Smooth muscle cell of the brain vasculature (primary cell): ENCODE measurements around the gene MTREX.
"Not testable (repeated sequence)": the region's sequence is repeated elsewhere in the genome, so short reads cannot be mapped to it uniquely, and the experiment has no call there.

ENCODE experiments used
- DNase-seq: peaks from one replicate; pipeline ENCODE4 v3.0.0-alpha.2; 2012; ENCODE audit warnings: low read depth, low spot score

Gene MTREX

GRCh38 chr5:55307383-55308253, at the start of gene MTREX, which contains the start of gene DHX29:
MTREX (plus strand) TSS chr5:55307989; CDS start chr5:55308014, 25 bp downstream.
DHX29 (minus strand) TSS chr5:55307694; CDS start chr5:55307573, 121 bp downstream.
- DNase-seq = peak; percentile 84

GRCh38 chr5:55258339-55258738, 49.5 kb upstream of the MTREX start:
- no peak for DNase-seq

- no peak for DNase-seq
Measured at GRCh38 chr5:55276771-55277170, 31.0 kb upstream of the MTREX start.

GRCh38 chr5:55278778-55279177, 29.0 kb upstream of the MTREX start:
- DNase-seq = no peak

DNA sequence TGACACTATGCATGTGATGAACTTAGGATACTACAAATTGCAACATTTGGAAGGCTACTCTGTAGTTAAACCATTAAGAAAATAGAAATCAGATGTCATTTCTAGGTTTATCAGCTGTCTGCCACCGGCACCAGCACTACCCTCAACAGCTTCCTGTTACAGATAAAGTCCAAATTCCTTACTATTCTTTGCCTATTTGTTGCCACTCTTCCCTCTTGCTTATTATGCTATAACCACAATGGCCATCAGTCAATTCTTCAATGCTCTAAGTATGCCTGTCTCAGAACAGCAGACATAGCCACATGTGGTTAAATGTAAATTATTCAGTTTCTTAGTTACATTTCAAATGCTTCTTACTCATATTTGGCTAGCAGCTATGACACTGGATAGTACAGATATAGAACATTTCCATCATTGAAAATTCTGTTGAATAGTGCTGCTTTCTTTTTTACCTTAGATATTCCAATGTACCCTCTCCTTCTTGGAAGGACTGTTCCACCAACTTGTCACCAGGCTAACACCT, 21.3 kb upstream of the MTREX start:
- no peak for DNase-seq

- DNase-seq = no peak
Measured at GRCh38 chr5:55289808-55290207, 18.0 kb upstream of the MTREX start.

DNA sequence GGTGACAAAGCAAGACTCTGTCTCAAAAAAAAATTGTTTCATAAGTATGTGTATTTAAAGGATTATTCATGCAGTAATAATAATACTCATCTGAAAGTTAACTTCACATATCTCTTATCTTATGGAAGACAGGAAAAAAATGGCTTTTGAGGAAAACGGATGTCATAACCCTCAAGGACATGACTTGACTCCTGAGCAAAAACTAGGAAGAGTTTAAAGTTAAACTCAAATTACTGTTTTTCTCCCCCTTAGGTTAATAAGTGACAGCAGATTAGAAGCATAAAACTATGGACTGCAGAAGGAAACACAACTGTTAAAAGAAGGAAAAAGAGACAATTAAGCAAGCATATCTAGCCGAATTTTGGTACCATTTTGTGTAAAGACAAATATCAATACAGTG, 16.8 kb upstream of the MTREX start:
- DNase-seq = no peak

- no peak for DNase-seq
Measured at GRCh38 chr5:55294935-55295334, 12.9 kb upstream of the MTREX start.

- DNase-seq = no peak
Measured at GRCh38 chr5:55300890-55301289, 6.9 kb upstream of the MTREX start.

GRCh38 chr5:55303238-55303690, 4.5 kb upstream of the MTREX start:
- no peak for DNase-seq

DNA sequence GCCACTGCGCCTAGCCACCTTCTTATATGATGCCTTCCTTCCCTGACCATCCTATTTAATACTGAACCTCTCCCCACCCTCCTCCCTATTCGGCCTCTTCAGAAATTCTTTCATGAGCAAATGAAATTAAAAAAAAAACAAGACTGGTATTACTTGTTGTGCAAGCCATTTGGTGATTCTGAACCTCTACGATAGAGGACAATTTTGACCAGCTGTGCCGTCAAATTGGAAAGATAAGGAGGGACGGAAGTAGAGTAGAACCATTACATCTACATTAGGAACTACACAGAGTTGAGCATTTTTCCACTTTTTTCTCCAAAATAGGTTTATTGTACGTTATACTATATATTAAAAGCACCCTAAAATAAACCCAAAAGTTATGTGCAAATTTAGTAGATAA, 3.2 kb upstream of the MTREX start:
- DNase-seq = no peak

DNA sequence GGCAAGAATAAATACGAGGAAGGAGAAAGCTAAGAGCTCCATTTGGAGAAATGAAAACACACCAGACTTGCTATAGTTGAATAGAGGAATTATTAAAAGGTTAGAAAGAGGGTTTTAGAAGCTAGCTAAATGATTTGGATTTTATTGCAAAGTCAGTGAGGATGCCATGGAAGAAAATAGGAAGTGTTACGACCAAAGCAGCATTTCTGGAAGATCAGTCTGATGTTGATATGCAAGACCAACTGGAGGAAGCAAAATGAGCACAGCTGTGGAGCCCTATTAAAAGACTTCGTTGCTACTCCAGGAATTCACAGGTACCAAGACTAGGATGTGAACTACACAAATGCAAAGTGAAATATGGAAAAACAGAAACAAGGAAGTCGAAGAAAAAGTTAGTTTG, 2.4 kb upstream of the MTREX start:
- DNase-seq = no peak

- no peak for DNase-seq
Measured at GRCh38 chr5:55306641-55307382, 977 bp upstream of the MTREX start.

- no peak for DNase-seq
Measured at GRCh38 chr5:55308254-55308836, 556 bp downstream of the MTREX start.

DNA sequence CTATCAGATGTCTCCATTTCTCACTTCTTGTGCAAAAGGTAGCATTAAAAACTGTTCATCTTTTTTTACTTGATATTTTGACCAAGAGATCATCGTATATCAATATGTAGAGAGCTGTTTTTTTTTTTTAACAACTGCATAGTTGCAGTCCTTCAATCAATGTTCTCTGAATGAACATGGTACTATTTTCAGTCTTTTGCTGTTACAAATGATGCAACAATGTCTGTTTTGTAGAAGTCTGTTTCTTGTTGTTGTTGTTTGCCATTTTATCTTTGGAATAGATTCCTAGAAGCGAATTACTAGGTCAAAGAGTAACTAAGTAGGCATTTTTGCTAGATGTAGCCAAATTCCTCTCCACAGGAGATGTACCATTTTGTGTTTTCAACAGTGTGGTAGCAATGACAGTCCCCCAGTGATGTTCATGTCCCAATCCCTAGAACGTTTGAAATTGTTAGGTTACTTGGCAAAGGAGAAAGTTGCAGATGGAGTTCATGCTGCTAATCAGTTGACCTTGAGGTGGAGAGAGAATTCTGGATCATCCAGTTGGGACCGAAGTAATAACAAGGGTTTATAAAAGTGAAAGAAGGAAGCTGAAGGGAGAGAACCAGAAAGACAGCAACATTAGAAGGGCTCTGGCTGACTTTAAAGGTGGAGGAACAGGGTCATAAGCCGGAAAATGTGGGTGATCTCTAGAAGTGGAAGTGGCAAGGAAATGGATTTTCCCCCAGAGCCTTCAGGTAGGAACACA, 6.3 kb downstream of the MTREX start:
- no peak for DNase-seq

DNA sequence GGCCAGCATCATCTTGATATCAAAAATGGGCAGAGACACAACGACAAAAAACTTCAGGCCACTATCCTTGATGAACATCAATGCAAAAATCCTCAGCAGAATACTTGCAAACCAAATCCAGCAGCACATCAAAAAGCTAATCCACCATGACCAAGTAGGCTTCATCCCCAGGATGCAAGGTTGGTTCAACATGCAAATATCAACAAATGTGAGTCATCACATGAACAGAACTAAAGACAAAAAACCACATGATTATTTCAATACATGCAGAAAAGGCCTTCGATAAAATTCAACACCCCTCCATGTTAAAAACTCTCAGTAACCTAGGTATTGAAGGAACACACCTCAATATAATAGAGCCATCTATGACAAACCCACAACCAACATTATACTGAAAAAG, 8.5 kb downstream of the MTREX start:
- no peak for DNase-seq

DNA sequence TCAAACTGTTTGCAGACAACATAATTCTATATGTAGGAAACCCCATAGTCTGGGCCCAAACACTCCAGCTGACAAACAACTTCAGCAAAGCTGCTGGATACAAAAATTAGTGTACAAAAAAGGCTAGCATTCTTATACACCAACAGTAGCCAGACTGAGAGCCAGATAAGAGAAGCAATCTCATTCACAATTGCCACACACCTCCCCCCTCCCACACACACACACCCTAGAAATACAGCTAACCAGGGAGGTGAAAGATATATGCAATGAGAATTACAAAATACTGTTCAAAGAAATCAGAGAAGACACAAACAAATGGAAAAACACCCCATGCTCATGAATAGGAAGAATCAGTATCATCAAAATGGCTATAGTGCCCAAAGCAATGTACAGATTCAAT, 9.0 kb downstream of the MTREX start:
- DNase-seq = no peak

- not testable (repeated sequence) for DNase-seq
Measured at GRCh38 chr5:55318237-55318636, 10.4 kb downstream of the MTREX start.

- no peak for DNase-seq
Measured at GRCh38 chr5:55319491-55319890, 11.7 kb downstream of the MTREX start.

- no peak for DNase-seq
Measured at GRCh38 chr5:55320571-55320970, 12.8 kb downstream of the MTREX start.

- no peak for DNase-seq
Measured at GRCh38 chr5:55324006-55324405, 16.2 kb downstream of the MTREX start.
